ENCODE measurements around the gene CALR. TPM values are rescaled to one million over a fixed set of nuclear protein-coding genes. Genes with fewer than 3 reads are reported as not detected.

The CALR gene
- total RNA-seq, 1 experiment from 2014 or later: 606 TPM

DNA sequence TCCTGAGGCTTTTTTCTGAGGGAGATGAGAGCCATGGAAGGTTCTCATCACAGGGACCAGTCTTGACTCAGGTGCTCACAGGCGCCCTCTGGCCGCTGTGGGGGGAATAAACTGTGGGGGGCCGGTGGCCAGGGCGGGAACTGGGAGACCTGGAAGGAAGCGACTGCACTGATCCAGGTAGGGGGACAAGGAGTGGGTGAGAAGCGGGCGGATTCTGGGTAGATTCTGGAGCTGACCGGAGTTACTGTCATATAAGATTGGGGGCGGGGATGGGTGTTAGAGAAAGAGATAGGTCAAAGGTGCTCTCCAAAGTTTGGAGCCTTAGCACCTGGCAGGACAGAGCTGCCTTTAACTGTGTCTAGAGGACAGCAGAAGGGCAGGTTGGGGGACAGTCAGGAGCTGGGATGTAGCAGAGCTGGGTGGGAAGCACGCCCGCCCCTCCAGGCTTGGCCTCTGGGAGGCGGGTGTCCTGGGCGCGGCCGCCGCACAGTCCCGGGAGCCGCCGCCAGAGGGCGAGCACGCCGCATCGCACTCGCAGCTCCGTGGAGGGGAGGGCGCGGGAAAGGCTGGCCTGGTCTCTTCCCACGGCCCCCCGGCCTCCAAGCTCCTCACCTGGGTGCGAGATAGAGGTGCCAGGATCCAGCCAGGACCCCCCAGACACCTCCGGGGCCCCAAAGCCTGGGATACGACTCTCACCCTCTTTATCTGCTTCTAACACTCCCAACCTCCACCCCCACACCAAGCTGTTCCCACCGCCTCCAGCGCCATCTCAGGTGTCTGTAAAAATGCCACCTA is 26.8 kb downstream of the CALR start:
- TF ChIP-seq EZH2 (IDR thresholded peaks at IDR 0.05; ENCODE audit: low read depth): no peak
- TF ChIP-seq, protein P1, sequence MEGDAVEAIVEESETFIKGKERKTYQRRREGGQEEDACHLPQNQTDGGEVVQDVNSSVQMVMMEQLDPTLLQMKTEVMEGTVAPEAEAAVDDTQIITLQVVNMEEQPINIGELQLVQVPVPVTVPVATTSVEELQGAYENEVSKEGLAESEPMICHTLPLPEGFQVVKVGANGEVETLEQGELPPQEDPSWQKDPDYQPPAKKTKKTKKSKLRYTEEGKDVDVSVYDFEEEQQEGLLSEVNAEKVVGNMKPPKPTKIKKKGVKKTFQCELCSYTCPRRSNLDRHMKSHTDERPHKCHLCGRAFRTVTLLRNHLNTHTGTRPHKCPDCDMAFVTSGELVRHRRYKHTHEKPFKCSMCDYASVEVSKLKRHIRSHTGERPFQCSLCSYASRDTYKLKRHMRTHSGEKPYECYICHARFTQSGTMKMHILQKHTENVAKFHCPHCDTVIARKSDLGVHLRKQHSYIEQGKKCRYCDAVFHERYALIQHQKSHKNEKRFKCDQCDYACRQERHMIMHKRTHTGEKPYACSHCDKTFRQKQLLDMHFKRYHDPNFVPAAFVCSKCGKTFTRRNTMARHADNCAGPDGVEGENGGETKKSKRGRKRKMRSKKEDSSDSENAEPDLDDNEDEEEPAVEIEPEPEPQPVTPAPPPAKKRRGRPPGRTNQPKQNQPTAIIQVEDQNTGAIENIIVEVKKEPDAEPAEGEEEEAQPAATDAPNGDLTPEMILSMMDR (conservative IDR thresholded peaks at IDR 0.05): peak; percentile 96
- no peaks in the 10 kb centered on the region; the same call in 1 of the 2 replicates for H3K4me1 ChIP-seq (replicated peaks; ENCODE audit: insufficient read depth)
- peak overlapping the region; percentile 58 for H3K4me3 ChIP-seq
- H4K20me1 ChIP-seq (ENCODE audit: insufficient read depth): no peaks in the 10 kb centered on the region
- H3K9me3 ChIP-seq (ENCODE audit: insufficient read depth, low read depth): no peaks in the 10 kb centered on the region
- H3K27ac ChIP-seq: no peak overlapping the region
- H3K79me2 ChIP-seq (ENCODE audit: low read depth): no peaks in the 10 kb centered on the region
- peaks cover 9% of the 10 kb centered on the region; the same call in 1 of the 2 replicates for H3F3A ChIP-seq (ENCODE audit: insufficient read depth, low read depth)
- peak overlapping the region; percentile 89 for H2AFZ ChIP-seq
- ChIA-PET CTCF (interaction anchor here (0.5 to 1.5 kb wide), 11 partner anchors 13 to 249 kb away, joined by 3 to 7 read pairs (median 4); partner anchors contain the start of genes CALR and GCDH), POLR2A (ENCODE audit: unreplicated experiment) (interaction anchor here (0.5 to 0.9 kb wide), 3 partner anchors 12 to 313 kb away, joined by 3 to 5 read pairs (median 4); no protein-coding TSS in a partner anchor)
- H3K36me3 ChIP-seq (ENCODE audit: low read depth): no peaks in the 10 kb centered on the region
- intact Hi-C loops (cut with micrococcal nuclease; ENCODE audit: unreplicated experiment): loop anchor here (2.0 kb wide), 1 partner anchor 80 kb away; no protein-coding TSS in a partner anchor
- H3K4me2 ChIP-seq: peak overlapping the region; percentile 95
- DNase-seq: peak; percentile 63 to 86
- BruUV-seq (replicated peaks): no TSS peak
- no peaks in the 10 kb centered on the region for H3K27me3 ChIP-seq (ENCODE audit: insufficient read depth, low read depth)
- H3K9me2 ChIP-seq (ENCODE audit: insufficient read depth): no peaks in the 10 kb centered on the region

DNA sequence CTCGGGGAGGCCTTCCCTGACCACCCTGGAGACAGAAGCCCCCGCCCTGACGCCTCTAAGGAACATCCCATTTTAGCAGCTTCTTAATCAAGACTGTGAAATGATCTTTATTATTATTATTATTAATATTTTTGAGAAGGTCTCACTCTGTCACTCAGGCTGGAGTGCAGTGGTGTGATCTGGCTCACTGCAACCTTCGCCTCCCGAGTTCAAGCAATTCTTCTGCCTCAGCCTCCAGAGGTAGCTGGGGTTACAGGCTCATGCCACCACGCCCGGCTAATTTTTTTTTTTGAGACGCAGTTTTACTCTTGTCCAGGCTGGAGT is 27.4 kb downstream of the CALR start:
- Histone ChIP-seq H4K20me1 (ENCODE audit: insufficient read depth) (no peaks in the 10 kb centered on the region), H3K9me3 (ENCODE audit: insufficient read depth, low read depth) (no peaks in the 10 kb centered on the region), H3F3A (ENCODE audit: insufficient read depth, low read depth) (peaks cover 9% of the 10 kb centered on the region; the same call in 1 of the 2 replicates), H3K27me3 (ENCODE audit: insufficient read depth, low read depth) (no peaks in the 10 kb centered on the region), H3K36me3 (ENCODE audit: low read depth) (no peaks in the 10 kb centered on the region), H3K27ac (no peak overlapping the region), H2AFZ (peak overlapping the region; percentile 89), H3K4me1 (replicated peaks; ENCODE audit: insufficient read depth) (no peaks in the 10 kb centered on the region; the same call in 1 of the 2 replicates), H3K79me2 (ENCODE audit: low read depth) (no peaks in the 10 kb centered on the region), H3K4me3 (peak overlapping the region; percentile 58), H3K9me2 (ENCODE audit: insufficient read depth) (no peaks in the 10 kb centered on the region), H3K4me2 (peak overlapping the region; percentile 95)
- DNase-seq: no peak
- intact Hi-C loops (cut with micrococcal nuclease; ENCODE audit: unreplicated experiment): loop anchor here (2.0 kb wide), 1 partner anchor 81 kb away; no protein-coding TSS in a partner anchor
- no peak for TF ChIP-seq EZH2 (IDR thresholded peaks at IDR 0.05; ENCODE audit: low read depth)
- TF ChIP-seq, protein P1 (conservative IDR thresholded peaks at IDR 0.05): no peak
- POLR2A ChIA-PET (ENCODE audit: unreplicated experiment): interaction anchor here (0.5 to 0.9 kb wide), 2 partner anchors 12 to 81 kb away, joined by 3 to 5 read pairs; no protein-coding TSS in a partner anchor
- no TSS peak for BruUV-seq (replicated peaks)
- CTCF ChIA-PET: interaction anchor here (0.7 to 1.5 kb wide), 9 partner anchors 12 to 128 kb away, joined by 3 to 5 read pairs (median 4); partner anchors contain the start of genes GCDH and RAD23A

DNA sequence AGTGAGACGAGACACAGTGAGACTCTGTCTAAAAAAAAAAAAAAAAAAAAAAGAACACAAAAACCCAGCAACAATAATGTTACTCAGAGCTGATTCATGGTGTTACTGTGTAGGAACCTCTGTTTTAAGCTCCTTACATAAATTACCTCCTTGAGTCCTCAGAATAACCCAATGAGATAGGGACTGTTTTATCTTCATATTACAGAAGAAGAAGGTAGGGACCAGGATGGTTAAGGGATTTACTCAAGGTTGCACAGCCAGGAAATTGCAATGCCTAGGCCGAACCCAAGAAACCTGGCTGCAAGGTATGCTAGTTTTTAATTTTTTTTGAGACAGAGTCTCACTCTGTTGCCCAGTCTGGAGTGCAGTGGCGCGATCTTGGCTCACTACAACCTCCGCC is 29.5 kb downstream of the CALR start:
- intact Hi-C loops (cut with micrococcal nuclease; ENCODE audit: unreplicated experiment): no loop called here
- H3K4me3 ChIP-seq: no peak overlapping the region
- H3K27me3 ChIP-seq (ENCODE audit: insufficient read depth, low read depth): no peaks in the 10 kb centered on the region
- no peaks in the 10 kb centered on the region for H3K79me2 ChIP-seq (ENCODE audit: low read depth)
- no peak overlapping the region for H3K4me2 ChIP-seq
- no TSS peak for BruUV-seq (replicated peaks)
- H4K20me1 ChIP-seq (ENCODE audit: insufficient read depth): no peaks in the 10 kb centered on the region
- TF ChIP-seq, protein P1 (conservative IDR thresholded peaks at IDR 0.05): no peak
- no peak for TF ChIP-seq EZH2 (IDR thresholded peaks at IDR 0.05; ENCODE audit: low read depth)
- no peak overlapping the region for H3K27ac ChIP-seq
- no peaks in the 10 kb centered on the region for H3K9me2 ChIP-seq (ENCODE audit: insufficient read depth)
- POLR2A ChIA-PET (ENCODE audit: unreplicated experiment): interaction anchor here (0.6 to 0.7 kb wide), 2 partner anchors 18 to 49 kb away, joined by 3 to 7 read pairs; partner anchors contain the start of gene SYCE2
- CTCF ChIA-PET: interaction anchor here (0.7 kb wide), 1 partner anchor 86 kb away, joined by 3 read pairs; no protein-coding TSS in a partner anchor
- no peaks in the 10 kb centered on the region for H3K36me3 ChIP-seq (ENCODE audit: low read depth)
- no peak for DNase-seq
- H3F3A ChIP-seq (ENCODE audit: insufficient read depth, low read depth): peaks cover 14% of the 10 kb centered on the region; the same call in 1 of the 2 replicates
- no peaks in the 10 kb centered on the region; the same call in 1 of the 2 replicates for H3K4me1 ChIP-seq (replicated peaks; ENCODE audit: insufficient read depth)
- no peak overlapping the region for H2AFZ ChIP-seq
- no peaks in the 10 kb centered on the region for H3K9me3 ChIP-seq (ENCODE audit: insufficient read depth, low read depth)

Measured in PC-9 (cell line).